Measurements from ENCODE around the gene FRMD5. TPM values are rescaled to one million over a fixed set of nuclear protein-coding genes. Genes with fewer than 3 reads are reported as not detected.

Gene FRMD5
- polyA plus RNA-seq, 1 donor: 1.8 TPM

DNA sequence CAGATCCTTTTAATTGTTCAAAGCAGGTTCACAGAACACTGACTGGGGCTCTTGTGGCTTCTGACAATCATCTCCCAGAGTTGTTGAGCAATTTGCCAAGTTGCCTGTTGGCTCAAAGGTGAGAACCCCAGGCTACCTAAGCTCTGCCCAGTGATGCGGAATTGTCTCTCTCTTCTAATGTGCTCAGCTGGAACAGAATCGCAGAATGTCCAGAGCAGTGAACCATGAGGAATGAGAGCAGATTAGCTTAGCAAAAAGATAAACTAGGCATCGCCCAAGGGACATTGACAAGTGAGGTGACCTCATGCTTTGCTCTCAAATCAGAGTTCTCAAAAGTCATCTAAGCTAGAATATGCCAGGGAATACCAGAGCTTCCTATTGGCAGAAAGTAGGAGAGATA, 220.2 kb downstream of the FRMD5 start:
- peak; percentile 26 for DNase-seq

DNA sequence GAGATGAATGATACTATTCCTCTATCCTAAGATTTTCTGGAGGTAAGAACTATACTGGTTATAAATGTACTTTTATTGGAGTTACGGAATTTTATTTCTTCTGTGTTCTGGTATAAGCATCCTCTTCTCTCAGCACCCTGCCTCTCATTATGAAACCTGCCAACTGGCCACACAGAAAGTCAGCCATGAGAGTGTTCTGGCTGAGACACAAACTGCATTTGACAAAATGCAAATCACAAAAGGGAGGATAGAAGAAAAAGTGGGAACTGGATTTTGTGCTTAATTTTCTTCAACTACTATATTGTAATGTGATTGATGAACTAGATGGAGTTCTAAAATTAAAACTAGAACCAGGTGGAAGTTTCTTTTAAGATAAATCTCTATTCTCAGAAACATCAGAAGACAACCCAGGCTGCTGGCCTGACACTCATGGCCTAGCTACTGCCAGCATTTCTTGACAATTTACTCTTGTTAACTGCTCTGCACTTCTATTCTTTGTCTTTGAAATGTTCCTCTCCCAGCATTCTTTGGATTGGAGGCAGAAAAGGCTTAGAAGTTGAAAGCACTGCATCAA, 225.2 kb downstream of the FRMD5 start:
- no peak for DNase-seq

DNA sequence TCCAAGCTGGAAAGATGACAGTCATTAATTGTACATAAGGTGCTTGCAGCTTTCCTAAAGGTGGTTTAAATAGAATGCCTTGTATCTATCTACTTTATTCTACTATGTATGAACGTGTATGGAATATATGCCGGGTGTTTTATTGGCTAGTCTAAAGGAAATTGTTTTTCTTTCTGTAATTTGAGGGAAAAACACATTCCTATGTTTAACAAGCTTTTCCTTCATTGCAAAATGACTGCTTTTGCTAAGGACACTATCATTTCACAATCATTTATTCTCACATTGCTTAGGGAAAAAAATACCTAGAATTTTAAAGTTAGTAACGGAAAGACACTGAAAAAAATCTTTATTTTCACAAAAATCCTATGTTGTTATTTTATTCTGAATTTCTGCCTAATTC, 226.5 kb downstream of the FRMD5 start:
- DNase-seq: no peak

DNA sequence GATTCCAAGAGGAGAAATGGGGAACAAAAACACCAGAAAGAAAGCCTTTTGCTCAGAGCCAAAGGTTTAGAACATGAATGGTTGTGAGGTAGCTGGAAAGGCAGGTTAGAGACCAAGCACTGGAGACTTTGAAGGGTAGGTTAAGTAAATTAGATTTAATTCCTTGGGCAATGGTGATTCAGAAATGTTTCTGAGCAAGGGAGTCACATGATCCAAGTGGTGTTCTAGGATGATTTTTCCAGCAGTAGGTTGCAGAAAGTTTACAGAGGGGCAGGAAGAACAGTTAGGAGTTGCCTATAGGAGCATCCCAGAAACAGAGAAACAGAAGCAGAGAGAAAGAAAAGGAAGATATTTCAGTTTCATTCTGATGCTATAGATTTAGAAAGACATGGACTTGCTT, 228.4 kb downstream of the FRMD5 start:
- DNase-seq: no peak

DNA sequence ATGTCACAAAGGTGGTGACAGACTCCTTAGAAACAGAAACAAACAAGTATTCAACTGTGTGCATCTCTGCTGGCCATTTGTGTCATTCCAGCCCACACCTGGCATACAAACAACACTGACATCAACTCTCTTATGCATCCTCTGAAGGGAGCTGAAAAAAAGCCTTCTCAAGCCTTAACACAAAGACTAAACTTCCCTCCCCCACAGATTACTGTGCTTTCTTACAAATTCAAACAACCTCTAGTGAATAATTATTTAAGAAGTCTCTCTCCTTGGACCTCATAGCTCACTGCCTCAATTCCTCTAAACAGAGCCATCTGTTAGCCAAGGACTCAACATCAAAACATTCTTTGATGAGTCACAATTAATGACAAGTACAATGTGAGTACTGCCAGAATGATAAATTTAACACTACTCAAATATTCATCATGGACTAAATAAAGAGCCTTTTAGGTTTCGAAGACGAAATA, 236.2 kb downstream of the FRMD5 start:
- no peak for DNase-seq

DNA sequence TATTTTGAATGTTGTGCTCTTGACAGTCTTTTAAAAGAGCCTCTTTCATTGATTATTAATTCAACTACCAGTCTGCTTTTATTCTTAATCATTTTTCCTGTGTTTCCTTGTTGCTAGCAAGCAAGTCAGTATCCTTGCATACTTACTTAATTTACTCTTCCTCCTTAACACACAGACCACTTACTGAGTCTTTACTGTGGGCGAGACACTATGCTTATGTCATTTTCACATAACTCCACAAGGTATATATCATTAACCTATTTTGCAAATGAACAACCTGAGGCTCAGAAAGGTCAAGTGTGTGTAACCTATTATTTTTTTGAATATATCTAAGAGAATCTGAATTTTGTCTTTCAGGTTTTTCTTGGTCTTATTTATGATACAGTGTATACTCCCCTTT, 237.3 kb downstream of the FRMD5 start:
- no peak for DNase-seq

DNA sequence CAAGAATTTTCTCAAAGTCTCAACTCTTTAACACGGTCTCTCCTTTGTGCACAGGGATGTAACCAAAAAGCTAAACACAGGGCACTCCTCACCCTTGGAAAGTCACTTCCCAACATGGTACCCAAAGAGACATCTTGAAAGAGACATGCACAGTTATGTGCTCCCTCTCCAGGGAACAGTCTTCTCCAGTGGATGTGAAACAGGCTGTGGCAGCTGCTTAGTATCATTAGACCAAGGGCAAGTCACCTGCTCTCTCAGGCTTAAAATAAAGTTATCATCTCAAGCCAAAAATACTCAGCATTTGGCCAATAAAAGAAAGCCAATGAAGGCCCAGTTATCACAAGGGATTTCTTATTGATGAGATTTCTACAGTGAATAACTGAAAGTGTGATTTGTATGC, 239.9 kb downstream of the FRMD5 start:
- DNase-seq: no peak

DNA sequence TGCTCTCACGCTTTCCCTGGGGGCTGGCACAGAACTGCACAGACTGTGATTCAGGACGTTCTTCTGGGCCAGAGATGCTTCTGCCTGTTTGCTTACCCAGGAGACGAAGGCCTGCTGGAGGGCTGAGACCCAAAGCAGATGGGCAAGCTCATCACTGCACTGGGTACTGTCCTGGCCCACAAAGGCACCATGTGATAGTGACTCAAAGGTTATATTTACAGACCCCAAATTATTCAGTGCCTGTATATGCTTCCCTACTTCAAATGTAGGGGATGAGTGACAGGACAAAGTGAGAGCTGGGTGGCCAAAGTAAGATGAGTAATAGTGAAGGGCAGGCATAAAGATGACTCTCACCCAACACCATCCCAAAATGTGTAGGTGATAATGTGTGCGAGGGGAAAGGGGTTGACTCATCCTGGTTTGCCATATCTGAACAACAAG, 240.9 kb downstream of the FRMD5 start:
- DNase-seq: no peak

DNA sequence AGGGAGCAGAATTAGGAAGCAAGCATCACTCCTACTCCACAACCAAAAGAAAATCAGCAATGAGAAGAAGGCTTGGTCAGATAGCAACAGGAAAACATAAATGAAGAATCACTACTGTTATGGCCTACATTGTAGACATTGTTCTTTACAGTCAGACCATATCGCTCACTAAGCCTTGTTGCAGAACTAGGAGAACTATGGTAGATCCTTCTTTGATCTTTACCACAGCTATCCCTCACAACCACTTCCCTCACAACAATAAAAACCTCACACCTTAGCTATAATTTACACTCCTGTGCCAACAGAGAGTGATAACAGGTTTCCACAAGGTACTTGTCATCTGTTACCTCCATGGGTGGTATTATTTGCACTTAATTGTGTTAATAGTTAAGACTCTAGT, 241.7 kb downstream of the FRMD5 start:
- no peak for DNase-seq

DNA sequence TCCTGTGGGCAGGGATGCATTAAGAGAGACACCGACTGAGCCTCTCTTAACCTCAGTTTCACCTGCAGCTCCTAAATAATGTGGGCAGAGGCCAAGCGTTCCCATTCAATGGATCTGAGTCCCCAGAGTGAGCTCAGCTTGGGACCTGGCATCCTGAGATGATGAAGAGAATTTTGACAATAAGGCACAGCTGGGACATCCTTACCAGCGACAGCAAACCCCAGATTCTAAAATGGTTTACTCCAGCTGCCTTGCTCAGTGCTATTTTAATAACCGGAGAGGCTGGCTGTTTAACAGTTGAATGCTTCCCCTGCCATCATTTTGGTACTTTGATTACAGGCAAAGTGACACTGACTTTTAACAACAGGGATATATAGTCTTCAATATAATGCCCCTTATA, 244.5 kb downstream of the FRMD5 start:
- no peak for DNase-seq

DNA sequence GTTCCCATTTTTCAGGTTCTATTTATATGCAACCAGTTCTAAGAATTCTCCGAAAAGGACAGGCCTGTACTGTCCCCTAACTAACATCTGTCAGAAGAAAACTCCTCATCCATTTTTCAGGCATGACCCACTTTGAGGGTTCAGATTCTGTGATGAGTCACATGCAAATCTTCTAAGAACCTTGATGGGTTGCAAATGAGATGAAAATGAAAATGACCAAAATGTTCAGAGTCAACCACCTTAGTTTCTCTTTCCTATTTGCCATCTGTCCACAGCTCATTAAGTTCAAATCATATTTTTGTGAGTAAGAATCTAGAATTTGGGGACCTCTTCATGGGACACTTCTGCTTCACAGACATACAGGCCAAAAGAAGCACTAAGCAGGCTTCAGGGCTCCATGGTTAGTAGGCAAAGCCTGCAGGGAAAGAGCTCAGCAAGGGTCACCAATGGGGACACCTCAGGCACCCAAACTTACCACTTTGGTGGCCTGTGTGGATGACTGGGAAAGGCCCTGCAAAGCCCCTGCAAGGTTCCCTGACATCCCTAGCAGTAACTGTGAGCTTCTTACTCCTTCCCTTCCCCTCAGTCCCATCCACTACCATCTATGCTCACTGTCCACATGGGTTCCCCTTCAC, 246.3 kb downstream of the FRMD5 start:
- no peak for DNase-seq

DNA sequence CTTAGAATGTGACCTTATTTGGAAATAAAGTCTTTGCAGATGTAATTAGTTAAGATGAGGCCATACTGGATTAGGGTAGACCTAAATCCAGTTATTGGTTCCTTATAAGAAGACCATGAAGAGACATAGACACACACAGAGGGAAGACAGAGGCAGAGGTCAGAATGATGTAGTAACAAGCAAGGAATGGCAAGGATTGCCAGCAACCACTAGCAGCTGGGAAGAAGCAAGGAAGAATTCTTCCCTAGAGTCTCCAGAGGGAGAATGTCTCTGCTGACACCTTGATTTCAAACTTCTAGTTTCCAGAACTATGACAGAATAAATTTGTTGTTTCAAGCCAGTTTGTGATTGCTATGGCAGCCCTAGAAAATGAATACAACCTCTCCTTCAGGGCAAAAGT, 251.6 kb downstream of the FRMD5 start:
- DNase-seq: no peak

DNA sequence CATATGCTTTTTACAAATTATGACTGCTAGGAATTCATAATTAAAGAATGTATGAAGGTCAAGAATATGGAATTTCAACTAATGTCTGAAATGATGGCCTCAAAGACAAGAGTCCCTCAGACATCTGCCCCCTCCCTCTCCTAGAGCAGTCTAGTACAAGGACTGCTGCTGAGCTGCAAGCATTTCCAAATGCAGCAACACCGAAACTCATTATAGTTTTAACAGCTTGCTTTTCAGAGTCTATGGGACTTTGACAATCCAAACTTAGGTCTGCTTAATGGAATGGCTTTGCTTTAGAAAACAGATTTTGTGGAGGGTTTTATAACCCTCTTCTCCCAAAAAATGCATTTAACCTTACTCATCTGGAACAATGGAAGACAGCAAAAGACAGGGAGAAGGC, 252.9 kb downstream of the FRMD5 start:
- no peak for DNase-seq

DNA sequence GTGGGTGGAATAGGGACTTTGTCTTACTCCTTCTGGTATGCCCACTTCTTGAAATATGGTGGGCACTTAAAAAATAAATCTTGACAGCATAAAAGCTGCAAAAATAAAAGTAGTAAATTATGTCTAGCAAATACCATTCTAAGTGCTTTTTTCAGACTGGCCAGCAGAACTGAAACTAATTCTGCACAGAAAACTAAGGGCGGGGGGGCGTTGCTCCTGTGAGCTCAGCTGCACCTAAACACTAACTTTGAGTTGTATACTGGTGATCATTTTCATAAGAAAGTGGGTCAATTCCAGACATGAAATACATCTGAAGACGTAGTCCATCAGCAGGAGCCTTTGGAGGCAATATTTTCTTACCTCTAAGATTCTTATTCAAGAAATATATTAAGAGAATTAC, 253.5 kb downstream of the FRMD5 start:
- DNase-seq: no peak

DNA sequence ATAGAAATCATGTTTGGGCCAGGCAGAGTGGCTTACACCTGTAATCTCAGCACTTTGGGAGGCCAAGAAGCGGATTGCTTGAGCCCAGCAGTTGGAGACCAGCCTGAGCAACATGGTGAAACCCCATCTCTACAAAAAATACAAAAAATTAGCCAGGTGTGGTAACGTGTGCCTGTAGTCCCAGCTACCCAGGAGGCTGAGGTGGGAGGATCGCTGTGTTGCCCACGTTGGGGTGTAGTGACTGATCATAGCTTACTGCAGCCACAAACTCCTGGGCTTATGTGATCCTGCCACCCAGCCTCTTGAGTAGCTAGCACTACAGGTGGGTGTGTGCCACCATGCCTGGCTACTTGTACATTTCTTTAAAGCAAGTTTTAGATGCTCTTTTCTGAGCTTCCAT, 254.0 kb downstream of the FRMD5 start:
- DNase-seq: no peak

DNA sequence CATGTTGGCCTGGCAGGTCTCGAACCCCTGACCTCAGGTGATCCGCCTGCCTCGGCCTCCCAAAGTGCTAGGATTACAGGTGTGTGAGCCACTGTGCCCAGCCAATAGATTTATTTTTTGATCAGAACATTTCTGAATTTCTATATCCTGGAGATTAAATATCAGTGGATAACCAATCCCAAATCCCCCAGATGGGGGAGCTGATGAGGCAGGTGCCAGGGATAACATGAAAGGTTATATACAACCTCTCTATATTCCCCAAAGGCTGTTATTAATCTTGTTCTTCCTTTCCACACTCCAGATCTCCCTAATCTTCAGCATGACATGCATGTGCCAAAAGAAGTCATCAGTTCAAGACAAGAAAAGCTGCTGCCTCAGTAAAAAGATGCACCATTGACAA, 256.0 kb downstream of the FRMD5 start:
- DNase-seq: no peak

DNA sequence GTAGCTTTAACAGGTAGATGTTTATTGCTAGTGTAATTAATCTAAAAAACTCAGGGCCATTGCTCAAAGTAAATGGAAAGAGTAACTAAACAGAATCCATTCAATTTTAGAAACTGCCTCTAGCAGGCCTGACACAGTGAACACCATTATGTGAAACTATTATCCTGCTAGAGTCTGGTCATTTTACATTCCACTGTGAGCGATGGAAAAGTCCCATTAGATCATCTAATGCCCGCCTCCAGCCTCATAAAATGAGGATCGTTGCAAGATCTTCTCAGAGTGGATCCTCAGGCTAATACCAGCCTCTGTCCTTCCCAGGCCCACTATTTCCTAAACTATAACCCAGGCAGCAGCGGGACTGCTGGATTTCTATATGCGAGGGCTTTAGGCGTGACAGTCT, 260.6 kb downstream of the FRMD5 start:
- no peak for DNase-seq

DNA sequence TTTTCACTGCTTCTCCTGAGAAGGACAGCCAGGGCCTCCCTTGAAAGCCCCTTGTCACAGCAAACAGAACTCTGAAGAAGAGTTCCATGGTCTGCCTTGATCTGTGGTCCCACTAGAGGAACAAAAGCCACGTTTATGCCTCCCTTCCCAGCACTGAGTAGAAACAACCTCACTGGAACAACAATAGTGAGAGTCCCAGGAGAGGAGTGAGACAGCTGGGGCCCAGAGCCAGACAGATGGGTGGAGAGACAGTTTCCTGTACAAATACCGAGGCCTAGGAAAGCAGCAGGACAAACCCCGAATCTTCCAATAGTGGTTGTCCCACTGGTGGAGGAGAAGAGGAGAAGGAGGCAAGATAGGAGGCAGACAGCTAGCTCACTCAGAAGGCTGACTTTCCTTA, 262.2 kb downstream of the FRMD5 start:
- no peak for DNase-seq

DNA sequence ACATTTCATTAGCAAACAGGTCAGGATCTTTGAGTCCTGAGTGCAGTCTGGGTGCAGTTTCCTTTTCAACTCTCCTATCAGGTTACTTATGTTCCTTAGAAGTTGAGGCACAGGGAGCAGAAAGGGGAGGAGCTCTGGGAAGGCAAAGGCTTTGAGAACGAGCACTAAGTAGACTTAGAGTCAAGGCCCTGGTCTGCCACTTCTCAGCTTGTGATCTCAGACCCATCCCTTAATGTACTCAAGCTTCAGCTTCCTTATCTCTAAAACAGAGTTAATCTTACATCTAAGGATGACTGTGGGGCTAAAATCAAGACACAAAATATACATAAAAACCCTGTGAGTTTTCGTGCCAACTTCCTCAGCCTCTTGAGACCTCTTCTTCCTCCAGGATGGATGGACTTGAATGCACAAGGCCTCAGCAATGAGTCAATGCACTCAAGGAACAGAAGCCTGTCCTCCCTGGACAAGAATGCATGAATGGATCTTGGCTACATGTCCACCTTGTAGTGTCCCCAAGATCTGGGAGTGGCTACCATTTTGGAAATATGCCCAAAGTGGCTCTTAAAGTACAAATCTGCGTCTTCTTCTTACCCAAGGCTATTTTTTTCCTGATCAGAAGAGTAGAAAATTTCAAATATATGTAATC, 263.2 kb downstream of the FRMD5 start:
- no peak for DNase-seq

DNA sequence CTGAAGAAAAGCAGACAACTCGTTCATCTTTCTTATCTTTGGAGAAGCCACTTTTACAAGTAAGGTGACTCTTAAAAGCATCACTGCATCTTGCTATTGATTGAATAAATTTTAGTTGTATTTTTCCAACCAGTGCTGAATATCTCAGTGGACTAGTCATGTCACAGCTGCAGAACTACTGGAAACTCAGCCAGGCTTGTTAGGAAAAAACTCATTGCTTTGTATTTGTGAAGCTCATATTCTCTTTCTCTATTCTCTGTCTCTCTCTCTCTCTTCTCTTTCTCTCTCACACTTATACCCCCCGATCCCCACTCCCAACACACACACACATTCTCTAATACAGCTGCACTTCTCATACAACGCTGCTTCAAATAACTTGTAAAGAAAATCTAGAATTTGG, 264.0 kb downstream of the FRMD5 start:
- no peak for DNase-seq

DNA sequence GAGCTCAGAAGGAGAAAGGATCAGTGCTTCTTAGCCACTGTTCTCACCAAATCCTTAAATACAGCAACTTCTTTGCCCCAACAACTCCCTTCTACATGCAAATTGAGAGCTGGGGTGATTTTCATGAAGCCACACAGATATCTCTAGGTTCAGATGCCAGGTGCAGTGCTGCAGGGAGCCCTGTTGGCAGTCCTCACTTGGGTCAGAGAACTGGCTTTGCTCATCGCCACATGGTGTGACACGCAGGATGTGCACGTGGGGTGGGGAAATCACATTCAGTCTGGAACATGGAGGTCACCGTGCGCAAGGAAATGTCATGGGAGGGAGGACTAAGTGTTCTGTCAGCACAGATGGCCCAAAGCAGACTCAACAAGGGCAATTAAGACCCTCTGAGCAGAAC, 264.5 kb downstream of the FRMD5 start:
- DNase-seq: no peak

DNA sequence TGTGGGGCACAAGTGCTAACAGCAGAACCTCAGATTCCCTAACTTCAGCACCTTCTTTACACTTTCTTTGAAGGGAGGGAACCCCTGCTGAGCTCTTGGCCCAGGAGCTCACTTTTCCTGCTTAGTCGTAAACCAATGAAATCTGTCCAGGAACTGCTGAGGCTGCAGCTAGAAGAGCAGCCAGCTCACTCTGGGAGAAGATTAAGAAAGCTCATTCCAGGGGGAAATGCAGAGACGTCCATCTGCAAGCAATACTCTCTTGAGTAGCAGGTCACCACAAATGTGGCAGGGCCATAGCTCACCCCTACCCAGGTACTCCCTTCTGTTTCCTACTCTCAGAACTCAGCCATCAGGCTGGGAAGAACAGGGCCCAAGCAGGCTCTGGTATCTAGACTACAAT, 265.0 kb downstream of the FRMD5 start:
- DNase-seq: no peak

DNA sequence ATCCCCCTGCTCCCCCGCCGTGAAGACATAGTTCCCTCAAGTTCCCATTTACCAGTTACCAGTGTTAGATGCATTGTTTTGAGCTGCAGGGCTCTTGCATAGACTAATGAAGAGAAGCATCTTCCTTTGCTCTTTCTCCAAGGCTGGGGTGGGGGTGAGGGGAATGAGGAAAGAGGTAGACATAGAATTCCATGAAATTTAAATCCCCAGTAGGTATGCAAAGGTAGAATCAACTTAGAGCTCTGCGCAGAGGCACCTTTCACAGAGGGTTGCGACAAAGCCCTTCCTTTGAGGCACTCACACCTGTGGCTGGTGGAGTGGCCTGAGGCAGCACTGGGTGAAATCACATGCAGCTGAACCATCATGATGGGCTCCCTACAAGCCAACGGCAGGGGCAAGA, 266.9 kb downstream of the FRMD5 start:
- no peak for DNase-seq

DNA sequence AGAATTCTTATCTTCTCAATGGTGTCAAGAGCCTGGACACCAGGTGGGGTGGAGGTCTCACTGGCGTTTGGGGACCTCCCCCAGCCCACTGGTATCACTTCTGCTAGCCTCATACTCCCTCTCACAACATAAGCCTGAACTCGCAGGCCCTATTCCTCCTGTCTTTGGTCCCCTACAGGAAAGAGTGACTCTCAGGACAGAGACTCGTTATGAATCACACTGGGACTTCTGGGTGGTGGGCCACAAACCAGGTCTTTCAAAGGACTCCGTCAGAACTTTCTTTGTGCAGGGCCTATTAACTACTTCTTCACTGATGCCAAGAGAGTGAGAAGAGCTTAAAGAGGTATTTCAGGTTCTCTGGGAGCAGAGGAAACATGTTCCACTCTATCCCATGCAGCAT, 267.9 kb downstream of the FRMD5 start:
- no peak for DNase-seq
